GM18519 (cell line): Measurements from ENCODE around the gene DCUN1D1.

Experiments
- ATAC-seq: cut with Tn5 transposase; IDR thresholded peaks from one replicate; pipeline ENCODE4 v1.9.1; 2021; ENCODE audit warnings: mild to moderate bottlenecking, moderate library complexity; ENCODE audit not compliant: unreplicated experiment, low FRiP score

Gene DCUN1D1

DNA sequence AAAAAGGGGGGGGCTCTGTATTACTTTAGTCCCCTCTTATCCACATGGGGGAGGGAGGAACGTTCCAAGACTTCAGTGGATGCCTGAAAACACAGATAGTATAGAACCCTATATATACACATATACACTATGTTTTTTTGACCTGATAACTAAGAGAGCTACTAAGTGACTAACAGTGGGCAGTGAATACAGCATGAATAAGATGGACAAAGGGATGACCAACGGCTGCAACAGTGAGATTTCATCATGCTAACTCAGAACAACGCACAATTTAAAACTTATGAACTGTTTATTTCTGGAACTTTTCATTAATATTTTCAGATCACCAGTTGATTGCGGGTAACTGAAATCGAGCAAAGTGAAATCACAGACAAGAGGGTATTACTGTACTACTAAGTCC, 7.3 kb downstream of the DCUN1D1 start:
- no peak for ATAC-seq

DNA sequence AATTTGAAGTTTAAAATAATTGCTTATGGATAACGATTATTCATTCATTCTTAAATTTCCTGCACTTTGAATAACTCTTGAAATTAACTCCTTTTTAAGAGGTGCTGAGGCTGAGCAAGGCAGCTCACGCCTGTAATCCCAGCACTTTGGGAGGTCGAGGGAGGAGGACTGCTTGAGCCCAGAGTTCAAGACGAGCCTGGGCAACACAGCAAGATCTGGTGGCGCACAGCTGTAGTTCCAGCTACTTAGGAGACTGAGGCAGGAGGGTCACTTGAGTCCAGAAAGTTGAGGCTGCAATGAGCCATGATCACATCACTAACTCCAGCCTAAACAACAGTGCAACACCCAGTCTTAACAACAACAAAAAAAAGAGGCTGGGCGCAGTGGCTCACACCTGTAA, 8.0 kb downstream of the DCUN1D1 start:
- ATAC-seq, result no peak

DNA sequence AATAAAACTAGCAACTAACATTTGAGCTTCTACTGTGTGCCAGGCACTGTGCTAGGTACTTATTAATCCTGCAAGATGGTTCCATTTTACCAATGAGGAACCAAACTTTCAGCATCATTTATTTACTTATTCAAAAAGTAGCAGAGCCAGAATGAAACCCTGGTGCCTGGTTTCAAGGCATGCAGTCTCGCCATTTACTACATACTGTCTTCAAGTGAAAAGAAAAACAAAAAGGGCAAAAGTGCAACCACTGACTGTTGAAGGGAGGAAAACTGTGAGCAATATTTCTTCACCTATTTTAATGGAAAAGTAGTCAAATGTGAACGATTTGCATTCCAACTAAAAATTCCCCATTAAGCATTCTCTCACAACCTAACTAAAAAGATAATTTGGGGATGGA, 8.7 kb downstream of the DCUN1D1 start:
- no peak for ATAC-seq

DNA sequence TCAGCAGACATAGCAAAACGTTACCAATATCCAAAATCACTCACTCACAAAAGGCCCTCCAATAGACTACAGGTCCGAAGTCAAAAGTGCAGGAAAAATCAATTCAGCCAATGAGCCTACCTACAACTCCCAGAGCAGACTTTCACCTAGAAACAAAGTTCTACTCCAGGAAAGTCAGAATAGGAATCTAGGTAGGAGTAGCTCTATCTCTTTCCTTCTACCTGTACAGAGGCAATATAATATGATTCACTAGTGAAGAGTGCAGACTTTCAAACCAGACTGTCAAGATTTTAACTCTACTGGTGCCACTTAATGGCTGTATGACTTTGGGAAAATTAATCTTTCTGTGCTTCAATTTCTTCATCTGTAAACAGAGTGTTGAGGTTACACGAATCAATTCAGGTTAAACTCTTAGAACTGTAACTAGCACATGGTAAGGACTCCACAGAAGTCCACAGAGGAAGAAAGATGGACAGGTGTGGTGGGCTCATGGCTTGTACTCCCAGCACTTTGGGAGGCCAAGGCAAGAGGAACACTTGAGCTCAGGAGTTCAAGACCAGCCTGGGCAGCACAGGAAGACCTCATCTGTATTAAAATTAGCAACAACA, 9.4 kb downstream of the DCUN1D1 start:
- no peak for ATAC-seq

DNA sequence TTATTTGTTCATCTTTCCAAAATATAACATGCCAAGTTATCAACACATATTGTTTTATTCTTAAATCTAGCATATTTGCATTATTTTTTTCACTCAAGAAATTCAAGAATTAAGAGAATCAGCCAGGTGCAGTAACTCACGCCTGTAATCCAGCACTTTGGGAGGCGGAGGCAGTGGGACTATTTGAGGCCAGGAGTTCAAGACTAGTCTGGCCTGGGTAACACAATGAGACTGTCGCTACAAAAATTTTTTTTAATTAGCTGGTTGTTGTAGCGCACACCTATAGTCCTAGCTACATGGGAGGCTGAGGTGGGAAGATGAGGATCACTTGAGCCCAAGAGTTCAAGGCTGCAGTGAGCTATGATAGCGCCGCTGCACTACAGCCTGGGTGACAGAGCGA, 10.5 kb downstream of the DCUN1D1 start:
- ATAC-seq, result no peak

DNA sequence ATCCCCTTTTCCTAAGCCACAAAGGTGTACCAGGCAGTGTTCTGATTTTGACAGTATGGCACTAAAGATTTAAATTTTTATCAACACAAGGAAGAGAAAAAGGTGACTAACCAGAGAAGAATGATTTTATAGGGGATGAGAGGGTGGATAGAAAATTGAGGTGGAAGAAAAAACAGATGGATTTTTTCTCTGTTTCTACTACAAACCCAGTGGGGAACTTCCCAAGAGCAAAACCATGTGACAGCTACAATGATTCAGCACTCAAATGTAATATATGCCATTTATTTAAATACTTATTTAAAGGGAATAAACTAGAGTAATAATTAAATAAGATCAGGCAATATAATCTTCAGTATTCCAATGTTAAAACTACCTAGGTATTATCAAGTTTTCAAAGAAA, 11.1 kb downstream of the DCUN1D1 start:
- no peak for ATAC-seq

DNA sequence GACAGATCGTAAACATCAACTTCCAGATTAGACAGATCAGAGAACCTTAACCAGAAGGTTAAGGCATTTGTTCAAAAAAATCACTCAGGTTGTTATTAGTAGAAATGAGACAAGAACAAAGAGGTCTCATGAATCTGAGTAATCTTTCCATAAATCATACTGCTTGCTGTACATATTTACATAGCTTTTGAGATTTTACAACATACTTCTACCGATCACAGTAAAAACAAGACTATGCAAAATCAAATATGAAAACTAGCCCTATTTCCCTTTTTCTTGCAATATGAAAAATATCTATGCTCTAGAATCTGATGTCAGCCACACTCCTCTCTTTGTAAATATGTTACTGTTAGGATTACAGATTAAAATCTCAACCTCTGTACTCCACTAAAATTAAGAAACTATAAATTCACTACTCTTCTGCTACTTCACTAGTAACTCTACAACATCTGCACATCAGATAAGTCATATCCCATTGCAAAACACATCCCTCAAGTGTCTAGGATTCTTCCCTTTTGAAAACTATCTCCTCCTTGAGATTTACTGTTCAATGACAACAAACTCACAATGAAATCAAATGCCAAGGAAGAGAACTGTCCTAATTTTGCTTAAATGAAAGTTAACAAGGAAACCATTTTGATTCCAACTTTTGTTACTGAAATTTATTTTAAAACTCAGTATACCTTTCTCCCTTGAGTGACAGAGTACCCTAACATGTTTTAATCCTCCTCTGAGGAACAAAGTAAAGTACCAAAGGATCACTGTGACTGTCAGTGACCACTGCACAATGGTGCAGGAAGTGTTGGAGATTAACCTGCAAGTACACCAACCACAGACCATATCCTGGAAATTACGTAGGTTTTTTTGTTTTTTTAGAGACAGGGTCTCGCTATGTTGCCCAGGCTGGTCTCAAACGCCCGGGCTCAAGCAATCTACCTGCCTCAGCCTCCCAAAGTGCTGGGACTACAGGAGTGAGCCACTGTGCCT, 12.8 kb downstream of the DCUN1D1 start:
- no peak for ATAC-seq

DNA sequence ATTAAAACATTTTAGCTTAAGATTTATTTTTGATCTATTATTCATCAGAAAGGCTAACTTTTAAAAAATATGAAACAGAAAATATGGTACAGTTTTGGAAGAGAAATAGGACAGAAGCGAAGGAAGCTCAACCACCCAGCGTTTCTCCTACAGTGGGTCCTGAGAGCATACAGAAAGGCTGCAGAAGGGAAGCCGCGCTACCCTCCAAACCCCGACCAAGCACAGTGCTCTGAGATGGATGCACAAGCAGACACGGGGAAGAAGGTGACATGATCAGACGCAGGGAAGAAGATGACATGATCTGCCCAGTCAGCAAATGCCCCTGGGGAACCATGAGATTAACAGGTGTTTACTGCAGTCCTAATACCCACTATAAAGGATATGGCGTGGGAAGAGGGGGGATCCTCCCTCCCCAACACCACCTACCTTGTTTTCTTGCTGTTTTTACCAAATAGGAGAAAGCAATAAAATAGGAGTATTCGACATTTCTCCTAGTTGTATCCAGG, 14.4 kb downstream of the DCUN1D1 start:
- ATAC-seq, result no peak

DNA sequence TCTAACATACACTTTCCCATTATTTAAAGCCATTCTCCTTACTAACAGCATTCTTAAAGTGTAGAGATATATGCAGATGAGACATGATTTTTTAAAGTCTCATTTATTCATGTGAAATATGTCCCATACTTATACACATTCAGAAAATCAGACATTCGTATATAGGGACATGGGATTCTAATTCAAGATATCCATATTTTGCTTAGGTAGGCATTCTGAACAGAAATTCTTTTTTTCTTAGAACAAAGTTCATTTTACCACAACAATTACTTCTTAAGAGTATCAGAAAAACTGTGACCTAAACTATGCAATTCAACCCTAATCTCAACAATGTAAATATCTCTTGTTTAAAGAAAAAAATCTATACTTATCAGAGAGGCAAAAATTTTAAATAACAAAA, 16.2 kb downstream of the DCUN1D1 start:
- ATAC-seq, result no peak

DNA sequence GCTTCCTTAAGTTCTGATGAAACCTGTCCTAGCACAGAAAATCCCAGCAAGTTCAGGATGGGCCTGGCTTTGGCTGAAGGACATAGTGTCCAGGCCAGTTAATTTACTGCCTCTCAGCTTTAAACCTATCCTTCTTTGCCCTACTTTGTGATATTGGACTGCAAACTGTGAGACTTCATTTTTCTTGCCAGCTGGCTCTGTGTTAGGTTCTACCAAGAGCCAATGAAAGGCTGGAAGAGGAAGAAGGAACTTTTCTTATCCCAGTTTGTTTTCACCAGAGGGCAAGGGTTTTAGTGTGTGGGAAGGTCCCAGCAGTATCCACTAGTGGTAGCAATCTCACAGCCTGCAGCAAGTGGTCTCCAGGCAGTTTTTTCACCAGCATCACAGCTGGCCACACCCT, 18.2 kb downstream of the DCUN1D1 start:
- ATAC-seq, result no peak

DNA sequence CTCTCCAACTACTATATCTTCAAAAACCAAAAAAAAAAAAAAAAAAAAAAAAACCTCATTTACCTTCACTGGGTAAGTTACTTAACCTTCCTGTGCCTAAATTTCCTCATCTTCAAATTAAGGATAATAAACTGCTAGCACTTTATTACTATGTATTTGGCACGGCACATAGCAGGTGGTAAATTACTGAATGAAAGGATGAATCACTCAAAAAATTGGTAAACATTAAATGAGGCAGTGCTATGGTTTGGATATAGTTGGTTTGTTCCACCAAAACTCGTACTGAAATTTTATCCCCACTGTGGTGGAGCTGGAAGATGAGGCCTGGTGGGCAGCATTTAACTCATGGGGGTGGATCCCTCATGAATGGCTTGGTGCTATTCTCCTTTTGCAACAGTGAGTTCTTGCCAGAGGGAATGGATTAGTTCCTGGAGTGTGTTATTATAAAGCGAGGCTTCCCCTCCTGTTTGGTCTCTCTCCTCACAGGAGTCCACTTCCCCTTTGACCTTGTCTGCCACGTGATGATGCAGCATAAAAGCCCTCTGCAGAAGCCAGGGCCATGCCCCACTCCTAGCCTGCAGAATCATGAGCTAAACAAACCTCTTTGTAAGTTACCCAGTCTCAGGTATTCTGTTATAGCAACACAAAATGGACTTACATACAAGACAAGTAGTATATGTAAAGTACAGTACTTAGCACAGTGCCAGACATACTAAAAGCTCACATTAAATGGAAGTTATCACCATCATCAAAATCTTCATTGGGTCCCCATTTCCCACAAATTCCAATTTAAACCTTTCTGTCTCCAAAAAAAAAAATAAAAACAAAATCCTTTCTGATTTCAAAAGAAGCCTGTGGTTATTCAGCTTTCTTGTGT, 20.6 kb downstream of the DCUN1D1 start:
- ATAC-seq, result no peak

DNA sequence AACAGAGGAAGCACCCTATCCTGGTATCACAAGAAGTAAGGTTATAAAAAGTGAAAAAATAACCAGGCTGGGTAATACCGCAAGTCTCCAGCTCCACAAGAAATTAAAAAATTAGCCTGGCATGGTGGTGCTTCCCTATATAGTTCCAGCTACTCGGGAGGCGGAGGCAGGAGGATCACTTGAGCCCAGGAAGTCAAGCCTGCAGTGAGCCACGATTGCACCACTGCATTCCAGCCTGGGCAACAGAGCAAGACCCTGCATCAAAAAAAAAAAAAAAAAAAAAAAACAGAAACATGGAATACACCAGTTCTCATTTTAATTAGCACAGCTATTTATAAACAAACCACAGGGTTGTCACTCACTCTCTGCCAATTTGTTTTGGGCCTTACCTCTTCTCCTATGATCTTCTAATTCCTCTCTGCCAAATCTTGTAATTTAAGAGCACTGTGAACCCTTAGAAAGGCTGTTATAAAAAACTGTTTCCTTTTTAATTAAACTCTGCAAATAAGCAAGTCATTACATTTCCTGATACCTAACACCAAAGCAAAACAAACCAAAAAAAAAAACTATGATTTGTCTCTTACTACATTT, 22.6 kb downstream of the DCUN1D1 start:
- no peak for ATAC-seq

DNA sequence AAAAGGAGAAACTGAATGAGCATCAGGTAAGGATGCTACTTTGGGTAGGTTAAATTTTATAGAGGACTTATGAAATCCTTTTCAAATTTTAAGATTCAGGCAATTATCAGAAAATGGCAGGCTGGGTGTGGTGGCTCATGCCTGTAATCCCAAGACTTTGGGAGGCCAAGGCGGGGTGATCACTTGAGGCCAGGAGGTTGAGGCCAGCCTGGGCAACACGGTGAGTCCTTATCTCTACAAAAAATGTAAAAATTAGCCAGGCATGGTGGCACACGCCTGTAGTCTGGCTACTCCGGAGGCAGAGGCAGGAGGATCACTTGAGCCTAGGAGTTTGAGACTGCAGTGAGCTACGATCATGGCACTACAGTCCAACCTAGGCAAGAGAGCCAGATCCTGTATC, 23.1 kb downstream of the DCUN1D1 start:
- no peak for ATAC-seq

DNA sequence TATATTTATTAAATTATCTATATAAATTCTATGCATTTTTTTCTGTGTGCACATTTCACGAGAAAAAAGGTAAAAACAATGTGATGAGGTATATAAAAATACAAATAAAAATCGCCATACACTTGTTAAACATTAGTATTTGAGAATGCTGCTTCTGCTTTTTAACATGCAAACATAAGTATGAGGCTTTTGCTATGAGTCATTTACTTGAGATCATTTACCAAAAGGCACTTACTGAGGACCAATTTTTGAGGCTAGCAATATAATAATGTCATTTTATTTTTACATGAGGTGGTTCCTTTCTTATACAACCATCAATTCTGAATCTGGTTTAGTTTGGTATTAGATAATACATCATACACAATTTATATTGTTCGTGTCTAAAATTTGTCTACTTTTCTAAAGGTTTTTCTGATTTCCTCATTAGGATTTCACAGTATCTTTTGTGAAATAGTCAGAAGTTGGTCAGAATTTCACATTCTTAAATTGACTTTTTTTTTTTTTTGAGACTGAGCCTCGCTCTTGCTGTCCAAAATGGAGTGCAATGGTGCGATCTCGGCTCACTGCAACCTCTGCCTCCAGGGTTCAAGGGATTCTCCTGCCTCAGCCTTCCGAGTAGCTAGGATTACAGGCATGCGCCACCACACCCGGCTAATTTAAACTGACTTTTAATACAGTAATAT, 25.6 kb downstream of the DCUN1D1 start:
- peak; percentile 68 for ATAC-seq

DNA sequence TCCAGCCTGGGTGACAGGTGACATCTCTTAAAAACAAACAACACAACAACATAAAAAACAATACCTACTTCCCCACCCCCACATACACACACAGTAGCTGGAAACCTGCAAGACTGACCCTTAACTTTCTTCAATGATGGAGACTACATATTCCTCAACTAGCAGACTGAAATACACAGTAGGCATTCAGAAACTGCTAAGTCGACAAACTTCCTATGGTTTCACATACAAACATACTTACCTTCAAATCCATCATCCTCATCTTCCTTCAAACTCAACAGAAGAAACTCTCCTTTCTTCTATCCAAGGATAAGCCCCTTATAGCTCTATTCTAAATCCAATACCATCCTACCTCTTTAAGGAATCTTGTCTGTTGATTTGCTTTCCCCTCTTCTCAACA, 30.6 kb downstream of the DCUN1D1 start:
- no peak for ATAC-seq

DNA sequence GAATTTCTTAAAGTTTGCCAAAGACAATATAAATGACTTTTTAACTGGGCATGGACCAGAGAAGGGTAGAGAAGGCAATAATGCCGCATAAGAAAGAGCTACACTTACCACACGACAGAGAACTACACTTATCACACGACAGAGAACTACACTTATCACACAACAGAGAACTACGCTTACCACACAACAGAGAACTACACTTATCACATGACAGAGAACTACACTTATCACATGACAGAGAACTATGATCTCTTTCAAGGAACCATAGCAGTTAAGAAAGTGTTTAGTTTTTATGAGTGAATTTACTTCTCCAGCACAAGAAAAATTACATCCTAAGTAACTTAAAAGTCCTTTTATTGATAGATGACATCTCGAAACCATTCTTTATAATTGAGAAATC, 32.0 kb downstream of the DCUN1D1 start:
- ATAC-seq, result no peak

DNA sequence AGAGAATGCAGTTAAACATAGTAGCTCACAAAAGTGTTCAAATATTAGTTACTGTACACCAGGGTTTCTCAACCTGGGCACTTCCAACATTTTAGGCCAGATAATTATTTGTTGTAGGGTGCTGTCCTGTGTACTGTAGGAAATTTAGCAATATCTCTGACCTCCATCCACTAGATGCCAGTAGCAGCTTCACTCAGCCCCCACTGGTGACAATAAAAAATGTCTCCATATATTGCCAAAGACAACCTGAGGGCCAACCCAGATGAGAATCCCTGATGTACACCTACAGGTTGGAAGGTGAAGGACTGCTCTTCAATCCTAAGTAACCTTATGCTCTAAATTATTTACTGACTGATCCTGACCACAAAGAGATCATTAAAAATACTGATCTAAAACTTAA, 32.5 kb downstream of the DCUN1D1 start:
- no peak for ATAC-seq

DNA sequence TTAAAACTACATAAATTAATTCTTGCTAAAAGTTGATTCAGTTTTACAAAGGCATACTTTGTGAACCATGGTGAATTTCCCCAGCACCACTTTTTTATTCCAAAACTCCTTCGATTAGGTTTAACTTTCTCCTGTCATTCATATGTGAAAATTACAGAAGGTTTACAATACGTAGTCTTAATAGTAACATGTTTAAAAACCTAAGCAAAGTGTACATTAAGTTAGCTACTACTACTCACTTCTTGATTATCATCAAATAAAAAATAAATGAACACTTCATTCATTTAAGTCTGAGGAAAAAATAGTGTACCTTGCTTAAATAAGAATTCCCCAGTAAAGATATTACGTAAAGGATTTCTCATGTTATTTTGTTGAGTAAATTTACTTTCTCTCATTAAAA, 38.6 kb downstream of the DCUN1D1 start:
- ATAC-seq, result no peak

DNA sequence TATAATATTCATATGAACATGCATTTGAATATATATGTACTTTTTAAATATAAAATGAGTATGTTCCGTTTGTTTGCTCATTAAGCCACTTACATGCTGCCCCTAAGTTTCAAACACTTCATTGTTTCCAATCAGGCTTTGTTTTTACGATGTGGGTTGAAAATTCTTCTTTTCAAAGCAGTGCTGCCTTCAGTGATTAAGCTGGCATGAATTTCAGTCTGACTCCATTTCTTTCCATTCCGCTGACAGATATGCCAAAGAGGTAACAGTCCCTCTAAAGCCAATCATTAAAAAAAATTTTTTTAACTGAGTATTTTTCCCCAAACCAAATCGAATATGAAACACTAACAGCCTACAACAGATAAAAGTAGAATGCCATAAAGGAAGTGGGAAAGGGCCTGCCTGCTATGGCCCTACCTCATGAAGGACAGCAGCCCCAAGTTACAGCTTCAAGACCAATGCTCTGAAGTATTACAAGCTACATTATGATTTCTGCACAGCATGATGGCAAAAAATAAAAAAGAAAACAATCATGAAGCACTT, 40.0 kb downstream of the DCUN1D1 start:
- no peak for ATAC-seq
